ENCODE data around the gene NPTX1.

DNA sequence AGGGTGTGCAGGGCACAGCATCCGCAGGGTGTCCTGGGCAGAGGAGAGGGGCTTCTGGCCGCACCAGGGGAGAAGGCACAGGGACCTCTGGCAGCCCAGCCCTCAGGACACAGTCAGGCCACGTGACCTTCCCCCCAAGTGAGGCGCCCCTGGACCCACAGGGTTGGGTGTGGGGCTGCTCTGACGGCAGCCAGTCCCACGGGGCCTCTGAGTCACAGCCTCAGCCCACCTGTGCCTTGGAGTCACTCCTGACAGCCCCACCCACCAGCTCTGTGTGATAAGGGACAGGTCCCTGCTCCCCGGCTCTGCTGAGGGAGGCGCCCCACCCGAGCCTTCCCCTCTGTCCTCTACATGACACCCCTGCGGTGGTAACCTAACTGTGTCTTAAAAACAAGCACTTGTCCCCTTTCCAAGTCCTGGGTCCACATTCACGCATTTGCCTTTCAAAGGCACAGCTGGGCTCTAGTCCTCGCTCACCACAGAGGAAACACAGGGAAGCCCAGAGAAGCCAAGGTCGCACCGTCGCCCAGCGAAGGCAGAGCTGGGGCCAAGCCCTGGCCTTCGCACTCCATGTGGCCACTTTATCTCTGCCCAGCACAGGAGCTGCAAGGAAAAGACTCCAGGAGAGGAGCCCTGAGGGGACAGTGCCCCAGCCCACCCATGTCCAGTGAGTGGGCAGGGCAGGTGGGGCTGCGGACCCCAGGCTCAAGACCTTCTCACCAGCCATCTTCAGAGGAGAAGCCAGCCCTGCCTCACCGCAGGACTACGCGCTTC, 5.1 kb upstream of the NPTX1 start:
- TF ChIP-seq CTCF (IDR thresholded peaks at IDR 0.05; ENCODE audit: low read depth, low read length, poor library complexity, severe bottlenecking) (no peak), EZH2phosphoT487 (IDR thresholded peaks at IDR 0.05; ENCODE audit: borderline replicate concordance, low read length) (no peak)

Data from DOHH2 (cell line).